ENCODE data around the gene NELFB.

Gene NELFB

DNA sequence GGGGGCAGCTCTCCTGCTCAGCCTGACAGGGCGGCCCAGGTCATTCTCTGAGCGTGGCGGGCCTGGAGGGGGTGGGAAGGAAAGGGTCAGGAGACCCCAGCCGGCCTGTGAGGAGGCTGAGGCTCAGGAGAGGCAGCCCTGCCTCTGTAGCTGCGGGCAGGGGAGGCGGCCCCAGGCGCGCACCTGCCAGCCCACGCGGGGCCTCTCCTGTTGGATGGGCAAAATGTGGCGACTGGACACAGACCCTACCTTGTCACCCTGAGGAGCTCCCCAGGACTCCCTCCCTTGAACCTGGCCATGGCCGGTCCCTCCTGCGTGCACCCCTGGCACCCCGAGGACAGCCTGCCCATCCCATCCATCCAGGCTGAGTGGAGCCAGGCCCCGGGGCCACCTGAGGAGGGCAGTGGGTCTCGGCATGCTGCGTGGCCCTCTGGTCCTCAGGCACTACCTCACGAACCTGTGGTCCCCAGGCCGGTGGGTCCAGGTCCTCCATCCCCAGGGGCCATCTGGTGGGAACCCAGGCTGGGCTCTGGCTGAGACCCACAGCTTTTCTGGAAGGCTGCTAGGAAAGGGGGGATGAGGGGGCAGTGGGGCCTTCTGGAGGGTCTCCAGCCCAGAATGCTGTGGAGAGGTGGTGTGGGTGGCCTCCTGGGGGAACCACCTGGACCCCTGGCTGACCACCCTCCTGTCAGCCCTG, 62.0 kb downstream of the NELFB start:
- FAIRE-seq, result no peak

GRCh38 chr9:137317718-137318511, 62.8 kb downstream of the NELFB start:
- FAIRE-seq, result no peak

DNA sequence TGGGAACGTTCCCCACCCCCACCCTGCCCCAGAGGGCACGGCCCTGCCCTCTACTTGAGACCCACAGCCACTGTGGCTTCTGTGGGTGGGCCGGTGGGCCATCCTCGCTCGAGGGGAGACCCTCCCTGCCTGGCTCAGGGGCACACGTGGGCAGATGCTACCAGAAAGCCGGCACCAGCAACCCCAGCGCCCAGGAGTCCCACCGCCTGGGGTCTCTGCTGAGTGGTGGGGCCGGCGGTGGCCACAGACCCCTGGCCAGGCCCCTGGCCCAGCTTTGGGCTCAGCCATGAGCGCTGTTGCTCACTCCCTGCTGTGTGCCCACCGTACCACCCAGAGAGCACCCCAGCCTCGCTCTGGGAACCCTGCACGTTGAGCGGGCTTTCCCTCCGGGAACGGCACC, 63.5 kb downstream of the NELFB start:
- FAIRE-seq, result no peak

- no peak for FAIRE-seq
Observed at GRCh38 chr9:137319011-137319738, 64.0 kb downstream of the NELFB start.

DNA sequence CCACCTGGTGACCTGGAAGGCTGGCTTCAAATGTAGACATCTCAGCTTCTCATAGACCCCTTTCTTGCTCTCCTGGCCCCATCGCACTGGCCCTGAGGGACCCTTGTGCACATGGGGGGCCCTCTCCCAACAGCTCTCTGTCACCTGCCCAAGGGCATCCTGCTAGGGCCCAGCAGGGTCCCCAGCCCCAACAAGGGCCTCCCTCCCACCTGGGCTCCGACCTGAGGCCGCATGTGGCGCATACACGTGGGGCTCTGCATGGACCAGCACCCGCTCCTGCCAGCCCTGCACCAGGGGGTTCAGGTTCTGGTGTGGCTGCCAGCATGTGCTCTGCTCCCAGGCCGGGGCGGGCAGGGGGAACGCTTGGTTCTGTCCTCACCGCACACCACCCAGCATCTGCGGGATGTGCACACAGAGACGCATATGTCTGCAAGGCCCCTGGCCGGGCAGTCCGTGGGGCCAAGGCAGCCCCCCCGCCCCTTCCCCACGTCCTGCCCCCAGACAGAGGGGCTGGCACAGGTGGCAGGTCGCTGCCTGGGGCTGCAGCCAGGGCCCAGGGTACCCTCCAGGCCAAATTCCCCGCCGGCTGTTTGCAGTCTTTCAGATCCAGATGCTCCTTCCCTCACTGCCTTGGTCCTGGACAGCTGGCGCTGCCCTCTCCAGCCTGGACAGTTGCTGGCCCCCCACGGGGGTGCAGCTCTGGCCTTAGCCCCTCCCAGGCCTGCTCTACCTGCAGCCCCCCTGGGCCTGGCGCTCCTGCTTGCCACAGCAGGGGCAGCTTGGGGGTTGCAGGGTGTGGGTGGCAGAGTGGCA, 64.8 kb downstream of the NELFB start:
- FAIRE-seq, result no peak

GRCh38 chr9:137320555-137321384, 65.6 kb downstream of the NELFB start:
- FAIRE-seq, result no peak

- FAIRE-seq, result no peak
Observed at GRCh38 chr9:137321726-137322361, 66.7 kb downstream of the NELFB start.
